CD4-positive, alpha-beta T cell treated with Interleukin-1 beta for 1 hour (primary cell): ENCODE data around the gene CADM2.

Source experiments
- DNase-seq, 2 donors: peaks; one replicate each; pipeline ENCODE4 v3.0.0-alpha.2; 2020 to 2022

CADM2 gene

GRCh38 chr3:85208650-85209049, 249.9 kb downstream of the CADM2 start:
- DNase-seq: no peak

GRCh38 chr3:85210540-85210939, 251.8 kb downstream of the CADM2 start:
- no peak for DNase-seq

GRCh38 chr3:85228966-85229365, 270.2 kb downstream of the CADM2 start:
- DNase-seq: no peak

- DNase-seq: no peak
Measured at GRCh38 chr3:85244091-85244490, 285.3 kb downstream of the CADM2 start.

- no peak for DNase-seq
Measured at GRCh38 chr3:85244519-85244918, 285.7 kb downstream of the CADM2 start.

GRCh38 chr3:85251766-85252165, 293.0 kb downstream of the CADM2 start:
- no peak for DNase-seq

- no peak for DNase-seq
Measured at GRCh38 chr3:85252686-85253085, 293.9 kb downstream of the CADM2 start.

GRCh38 chr3:85254738-85255137, 295.9 kb downstream of the CADM2 start:
- no peak for DNase-seq

- no peak for DNase-seq
Measured at GRCh38 chr3:85255949-85256348, 297.2 kb downstream of the CADM2 start.

GRCh38 chr3:85258326-85258725, 299.5 kb downstream of the CADM2 start:
- DNase-seq: no peak

GRCh38 chr3:85258819-85259218, 300.0 kb downstream of the CADM2 start:
- no peak for DNase-seq

- DNase-seq: no peak
Measured at GRCh38 chr3:85259748-85260147, 301.0 kb downstream of the CADM2 start.

GRCh38 chr3:85264381-85264780, 305.6 kb downstream of the CADM2 start:
- DNase-seq: no peak

- DNase-seq: no peak
Measured at GRCh38 chr3:85270488-85270887, 311.7 kb downstream of the CADM2 start.

GRCh38 chr3:85271911-85272310, 313.1 kb downstream of the CADM2 start:
- no peak for DNase-seq

- no peak for DNase-seq
Measured at GRCh38 chr3:85288257-85288656, 329.5 kb downstream of the CADM2 start.

GRCh38 chr3:85297291-85297690, 338.5 kb downstream of the CADM2 start:
- no peak for DNase-seq

- no peak for DNase-seq
Measured at GRCh38 chr3:85298032-85298431, 339.2 kb downstream of the CADM2 start.

- no peak for DNase-seq
Measured at GRCh38 chr3:85303156-85303555, 344.4 kb downstream of the CADM2 start.

- no peak for DNase-seq
Measured at GRCh38 chr3:85304360-85304964, 345.7 kb downstream of the CADM2 start.

- no peak for DNase-seq
Measured at GRCh38 chr3:85312331-85312730, 353.5 kb downstream of the CADM2 start.

- no peak for DNase-seq
Measured at GRCh38 chr3:85313380-85313779, 354.6 kb downstream of the CADM2 start.

- no peak for DNase-seq
Measured at GRCh38 chr3:85316252-85316651, 357.5 kb downstream of the CADM2 start.

- no peak for DNase-seq
Measured at GRCh38 chr3:85321892-85322291, 363.1 kb downstream of the CADM2 start.

GRCh38 chr3:85330071-85330470, 371.3 kb downstream of the CADM2 start:
- no peak for DNase-seq

GRCh38 chr3:85337895-85338294, 379.1 kb downstream of the CADM2 start:
- DNase-seq: no peak
